ENCODE measurements around the gene PXDN.

The PXDN gene

GRCh38 chr2:1656326-1656960, 87.9 kb downstream of the PXDN start:
- H3K27ac ChIP-seq: no peak overlapping the region

DNA sequence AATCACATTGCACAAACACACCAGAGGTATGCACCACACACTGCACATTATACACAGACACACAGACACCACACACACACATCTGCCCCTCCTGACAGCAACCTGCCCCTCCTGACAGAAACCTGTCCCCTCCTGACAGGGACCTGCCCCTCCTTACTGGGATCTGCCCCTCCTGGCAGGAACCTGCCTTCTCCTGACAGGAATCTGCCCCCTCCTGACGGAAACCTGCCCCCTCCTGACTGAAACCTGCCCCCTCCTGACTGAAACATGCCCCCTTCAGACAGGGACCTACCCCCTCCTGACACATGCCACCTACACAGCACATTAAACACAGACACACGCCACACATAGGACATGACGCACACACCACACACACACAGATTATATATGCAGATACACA, 88.9 kb downstream of the PXDN start:
- Histone ChIP-seq H3K9ac (ENCODE audit: insufficient read length) (no peak overlapping the region), H3K4me3 (no peak overlapping the region), H3K9me3 (ENCODE audit: low read depth, low read length) (no peaks in the 10 kb centered on the region), H3K36me3 (ENCODE audit: insufficient read depth, low read length) (peaks cover 68% of the 10 kb centered on the region), H3K27ac (no peak overlapping the region)
- no peak for TF ChIP-seq FOXP2 (optimal IDR thresholded peaks at IDR 0.05; ENCODE audit: control extremely low read depth, extremely low read length, insufficient read depth)
- no peak for TF ChIP-seq EZH2 (IDR thresholded peaks at IDR 0.05)
- no peak for TF ChIP-seq POLR2AphosphoS5 (IDR thresholded peaks at IDR 0.05; ENCODE audit: borderline replicate concordance, low read depth, low read length)
- DNase-seq (ENCODE audit: low read depth, low spot score): no peak

More at GRCh38 chr2:1656326-1656960, 87.9 kb downstream of the PXDN start:
- H3K36me3 ChIP-seq (ENCODE audit: insufficient read depth, low read length): peaks cover 68% of the 10 kb centered on the region
- no peak overlapping the region for H3K4me3 ChIP-seq
- no peaks in the 10 kb centered on the region for H3K9me3 ChIP-seq (ENCODE audit: low read depth, low read length)
- TF ChIP-seq EZH2 (IDR thresholded peaks at IDR 0.05) (no peak), POLR2AphosphoS5 (IDR thresholded peaks at IDR 0.05; ENCODE audit: borderline replicate concordance, low read depth, low read length) (no peak), FOXP2 (optimal IDR thresholded peaks at IDR 0.05; ENCODE audit: control extremely low read depth, extremely low read length, insufficient read depth) (no peak)
- H3K9ac ChIP-seq (ENCODE audit: insufficient read length): no peak overlapping the region
- no peak for DNase-seq (ENCODE audit: low read depth, low spot score)

DNA sequence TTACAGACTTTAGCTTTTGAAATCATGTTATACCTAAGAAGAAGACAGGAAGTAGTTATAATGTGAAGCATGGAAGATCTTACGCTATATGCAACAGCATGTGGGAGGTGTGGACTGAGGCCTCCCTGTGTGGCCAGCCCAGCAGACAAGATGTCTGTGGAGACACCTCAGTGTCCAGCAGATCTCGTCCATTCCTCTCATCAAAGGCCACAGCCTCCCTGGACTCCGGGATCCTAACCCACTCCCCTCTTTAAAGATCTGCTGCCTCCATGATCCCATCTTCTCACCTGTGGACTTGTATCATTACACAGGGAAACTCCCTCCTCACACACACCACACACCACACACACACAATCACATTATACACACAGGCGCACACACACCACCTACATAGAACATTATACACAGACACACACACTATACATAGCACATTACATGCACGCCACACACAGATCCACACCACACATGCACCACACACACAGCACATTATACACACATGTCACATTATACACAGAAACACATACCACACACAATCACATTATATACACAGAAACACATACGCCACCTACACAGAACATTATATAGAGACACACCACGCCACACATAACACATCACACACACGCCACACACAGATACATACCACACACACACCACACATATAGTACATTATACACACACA, 89.5 kb downstream of the PXDN start:
- Histone ChIP-seq H3K4me3 (no peak overlapping the region), H3K9me3 (ENCODE audit: low read depth, low read length) (no peaks in the 10 kb centered on the region), H3K9ac (ENCODE audit: insufficient read length) (no peak overlapping the region), H3K36me3 (ENCODE audit: insufficient read depth, low read length) (peaks cover 67% of the 10 kb centered on the region), H3K27ac (no peak overlapping the region)
- TF ChIP-seq POLR2AphosphoS5 (IDR thresholded peaks at IDR 0.05; ENCODE audit: borderline replicate concordance, low read depth, low read length) (no peak), EZH2 (IDR thresholded peaks at IDR 0.05) (no peak), FOXP2 (optimal IDR thresholded peaks at IDR 0.05; ENCODE audit: control extremely low read depth, extremely low read length, insufficient read depth) (no peak)
- no peak for DNase-seq (ENCODE audit: low read depth, low spot score)

- no peak for DNase-seq (ENCODE audit: low read depth, low spot score)
- Histone ChIP-seq H3K9ac (ENCODE audit: insufficient read length) (no peak overlapping the region), H3K36me3 (ENCODE audit: insufficient read depth, low read length) (peaks cover 67% of the 10 kb centered on the region), H3K4me3 (no peak overlapping the region), H3K27ac (no peak overlapping the region), H3K9me3 (ENCODE audit: low read depth, low read length) (no peaks in the 10 kb centered on the region)
- no peak for TF ChIP-seq POLR2AphosphoS5 (IDR thresholded peaks at IDR 0.05; ENCODE audit: borderline replicate concordance, low read depth, low read length)
- no peak for TF ChIP-seq FOXP2 (optimal IDR thresholded peaks at IDR 0.05; ENCODE audit: control extremely low read depth, extremely low read length, insufficient read depth)
- no peak for TF ChIP-seq EZH2 (IDR thresholded peaks at IDR 0.05)
Measured at GRCh38 chr2:1653956-1654695, 90.2 kb downstream of the PXDN start.

DNA sequence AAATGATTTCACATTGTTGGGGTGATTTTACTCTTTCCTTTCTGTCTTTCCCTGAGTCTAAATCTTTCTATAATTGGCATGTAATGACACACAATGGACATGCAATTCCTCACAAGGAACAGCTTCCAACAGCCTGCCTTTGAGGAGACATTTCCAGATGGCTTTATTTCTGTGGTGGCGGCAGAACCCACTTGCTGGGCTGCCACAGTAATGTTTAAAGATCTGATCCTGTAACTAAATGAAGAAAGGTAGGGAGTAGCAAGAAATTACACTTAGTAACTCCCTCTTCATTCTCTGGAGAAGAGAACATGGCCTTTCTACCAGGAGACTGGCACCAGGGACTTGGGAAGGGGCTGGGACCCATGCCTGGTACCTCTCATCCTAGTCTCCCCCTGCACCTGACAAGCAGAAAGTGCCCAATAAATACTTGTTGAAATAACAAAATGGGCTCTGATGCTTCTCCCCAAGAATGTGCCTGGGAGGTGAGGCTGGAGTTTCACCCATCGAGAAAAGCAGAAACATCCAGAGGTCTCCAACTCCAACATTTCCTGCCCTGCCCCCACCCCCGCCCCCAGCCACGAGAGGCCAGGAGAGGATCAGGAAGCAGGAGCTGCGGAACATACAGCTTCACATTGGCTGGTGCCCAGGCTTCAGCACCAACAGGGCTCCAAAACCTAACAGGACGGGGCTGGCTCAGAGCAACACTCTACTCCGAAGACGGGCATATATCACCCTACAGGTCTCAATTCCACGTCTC, 92.1 kb downstream of the PXDN start:
- no peak overlapping the region for H3K4me3 ChIP-seq
- TF ChIP-seq FOXP2 (optimal IDR thresholded peaks at IDR 0.05; ENCODE audit: control extremely low read depth, extremely low read length, insufficient read depth): no peak
- no peaks in the 10 kb centered on the region for H3K9me3 ChIP-seq (ENCODE audit: low read depth, low read length)
- DNase-seq (ENCODE audit: low read depth, low spot score): no peak
- H3K27ac ChIP-seq: no peak overlapping the region
- H3K9ac ChIP-seq (ENCODE audit: insufficient read length): no peak overlapping the region
- peaks cover 82% of the 10 kb centered on the region for H3K36me3 ChIP-seq (ENCODE audit: insufficient read depth, low read length)

- H3K27ac ChIP-seq: no peak overlapping the region
- TF ChIP-seq EZH2 (IDR thresholded peaks at IDR 0.05) (no peak), FOXP2 (optimal IDR thresholded peaks at IDR 0.05; ENCODE audit: control extremely low read depth, extremely low read length, insufficient read depth) (no peak), POLR2AphosphoS5 (IDR thresholded peaks at IDR 0.05; ENCODE audit: borderline replicate concordance, low read depth, low read length) (no peak)
- H3K9ac ChIP-seq (ENCODE audit: insufficient read length): no peak overlapping the region
- H3K4me3 ChIP-seq: no peak overlapping the region
- H3K36me3 ChIP-seq (ENCODE audit: insufficient read depth, low read length): peaks cover 87% of the 10 kb centered on the region
- H3K9me3 ChIP-seq (ENCODE audit: low read depth, low read length): no peaks in the 10 kb centered on the region
- no peak for DNase-seq (ENCODE audit: low read depth, low spot score)
Measured at GRCh38 chr2:1651121-1652033, 92.9 kb downstream of the PXDN start.

DNA sequence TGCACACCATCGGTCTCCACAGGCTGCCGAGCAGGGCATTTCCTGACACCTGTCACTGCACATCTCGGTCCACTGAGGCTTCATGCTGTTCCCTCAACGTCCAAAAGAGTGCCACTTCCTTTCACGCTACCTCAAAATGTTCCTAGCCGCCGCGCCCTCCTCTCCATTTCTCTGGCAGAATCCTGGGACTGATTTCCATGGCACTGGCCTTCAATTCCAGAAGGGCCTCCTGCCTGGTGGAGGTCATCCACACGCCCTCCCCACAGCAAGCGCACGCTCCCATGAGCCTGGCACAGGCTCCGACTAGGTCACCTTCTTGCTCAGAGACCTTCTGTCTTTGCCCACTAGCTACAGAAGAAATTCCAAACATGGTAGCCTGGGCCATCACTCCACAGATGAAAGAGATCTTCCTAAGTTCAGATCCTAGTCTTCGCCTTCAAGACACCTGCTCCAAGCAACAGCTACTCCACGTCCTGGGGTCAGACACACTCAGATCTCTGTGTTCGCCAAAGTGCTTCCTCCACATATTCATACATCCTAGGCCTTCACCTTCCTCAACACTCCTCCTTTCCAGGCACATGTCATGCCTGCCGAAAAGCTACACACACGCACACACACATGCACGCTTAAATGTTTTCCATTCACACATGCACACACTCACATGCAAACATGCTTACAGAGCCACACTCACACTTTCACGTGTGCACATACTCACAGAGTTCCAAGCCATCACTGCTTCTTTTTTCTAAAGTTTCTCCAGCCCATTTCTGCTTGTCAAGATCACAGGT, 94.0 kb downstream of the PXDN start:
- Histone ChIP-seq H3K9ac (ENCODE audit: insufficient read length) (no peak overlapping the region), H3K9me3 (ENCODE audit: low read depth, low read length) (no peaks in the 10 kb centered on the region), H3K4me3 (no peak overlapping the region), H3K36me3 (ENCODE audit: insufficient read depth, low read length) (peaks cover 93% of the 10 kb centered on the region), H3K27ac (no peak overlapping the region)
- TF ChIP-seq EZH2 (IDR thresholded peaks at IDR 0.05) (no peak), POLR2AphosphoS5 (IDR thresholded peaks at IDR 0.05; ENCODE audit: borderline replicate concordance, low read depth, low read length) (no peak), FOXP2 (optimal IDR thresholded peaks at IDR 0.05; ENCODE audit: control extremely low read depth, extremely low read length, insufficient read depth) (no peak)
- no peak for DNase-seq (ENCODE audit: low read depth, low spot score)
